ENCODE data around the gene PRLHR. TPM values are rescaled to one million over a fixed set of nuclear protein-coding genes. Genes with fewer than 3 reads are reported as not detected.
A peak's percentile ranks its signal among the peaks of the same experiment; 100 is the strongest.

PRLHR gene
- total RNA-seq, 2 donors from 2014 or later = not detected

DNA sequence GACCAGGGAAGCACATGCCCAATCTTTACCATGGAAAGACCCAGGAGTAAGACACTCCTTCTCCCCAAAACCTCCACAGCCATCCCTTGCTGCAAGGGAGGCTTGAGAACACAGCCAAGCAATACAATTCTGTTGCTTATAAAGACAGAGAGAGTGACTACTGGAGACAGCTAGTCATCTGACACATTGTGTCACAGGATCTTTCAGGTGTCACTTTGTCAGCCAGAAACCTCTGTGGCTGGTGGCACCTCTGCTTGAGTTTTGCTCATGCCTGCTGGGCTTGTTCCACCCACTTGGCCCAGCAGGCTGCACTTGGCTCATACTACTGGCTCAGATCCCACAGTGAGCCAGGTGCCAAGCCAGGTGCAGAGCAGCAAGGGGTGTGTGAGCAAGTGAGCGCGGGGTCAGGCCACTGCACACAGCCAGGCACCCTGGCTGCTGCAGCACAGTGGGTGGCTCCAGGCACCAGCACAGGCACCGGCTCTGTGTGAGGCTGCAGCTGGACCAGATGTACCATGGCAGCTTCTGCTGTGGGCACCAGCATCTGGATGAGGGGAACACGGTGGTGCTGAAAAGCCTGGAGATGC lies 12.4 kb upstream of the PRLHR start:
- H3K4me1 Mint-ChIP-seq (ENCODE audit: low read depth) = no peaks in the 10 kb centered on the region
- peaks cover 0 to 3% of the 10 kb centered on the region in 2 donors for H3K9me3 Mint-ChIP-seq
- peak in 1 of 2 donors; percentile 61 for ATAC-seq (replicated peaks in 1 of 2)
- H3K36me3 Mint-ChIP-seq (ENCODE audit: insufficient read depth in 2 of 2) = no peaks in the 10 kb centered on the region
- no peak overlapping the region for H3K27ac Mint-ChIP-seq
- no peak overlapping the region for H3K4me3 Mint-ChIP-seq
- no peaks in the 10 kb centered on the region for H3K27me3 Mint-ChIP-seq (ENCODE audit: low read depth)
- DNase-seq = peak in 1 of 2 donors; percentile 7

DNA sequence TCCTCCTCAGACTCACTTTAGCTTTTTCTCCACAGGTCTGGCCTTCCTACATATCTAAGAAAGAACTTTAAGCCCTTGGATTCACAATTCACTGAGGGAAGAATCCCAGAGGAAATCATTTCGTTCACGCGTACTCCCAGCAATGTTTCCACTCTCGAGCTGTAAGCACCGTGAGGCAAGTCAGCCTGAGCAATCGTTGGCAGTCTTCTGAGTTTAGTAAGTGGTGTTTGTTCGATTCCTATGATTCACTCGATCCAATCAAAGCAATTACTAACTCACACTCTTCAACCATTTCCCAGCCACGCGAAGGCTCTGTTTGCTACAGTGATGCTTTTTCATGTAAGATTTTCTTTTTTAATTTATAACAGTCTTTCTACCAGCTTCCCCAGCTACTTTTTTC lies 10.2 kb upstream of the PRLHR start:
- H3K36me3 Mint-ChIP-seq (ENCODE audit: insufficient read depth in 2 of 2) = no peaks in the 10 kb centered on the region
- H3K9me3 Mint-ChIP-seq = peaks cover 0 to 3% of the 10 kb centered on the region in 2 donors
- DNase-seq = no peak
- no peaks in the 10 kb centered on the region for H3K4me1 Mint-ChIP-seq (ENCODE audit: low read depth)
- no peaks in the 10 kb centered on the region for H3K27me3 Mint-ChIP-seq (ENCODE audit: low read depth)
- no peak overlapping the region for H3K4me3 Mint-ChIP-seq
- no peak for ATAC-seq (replicated peaks in 1 of 2)
- no peak overlapping the region for H3K27ac Mint-ChIP-seq

DNA sequence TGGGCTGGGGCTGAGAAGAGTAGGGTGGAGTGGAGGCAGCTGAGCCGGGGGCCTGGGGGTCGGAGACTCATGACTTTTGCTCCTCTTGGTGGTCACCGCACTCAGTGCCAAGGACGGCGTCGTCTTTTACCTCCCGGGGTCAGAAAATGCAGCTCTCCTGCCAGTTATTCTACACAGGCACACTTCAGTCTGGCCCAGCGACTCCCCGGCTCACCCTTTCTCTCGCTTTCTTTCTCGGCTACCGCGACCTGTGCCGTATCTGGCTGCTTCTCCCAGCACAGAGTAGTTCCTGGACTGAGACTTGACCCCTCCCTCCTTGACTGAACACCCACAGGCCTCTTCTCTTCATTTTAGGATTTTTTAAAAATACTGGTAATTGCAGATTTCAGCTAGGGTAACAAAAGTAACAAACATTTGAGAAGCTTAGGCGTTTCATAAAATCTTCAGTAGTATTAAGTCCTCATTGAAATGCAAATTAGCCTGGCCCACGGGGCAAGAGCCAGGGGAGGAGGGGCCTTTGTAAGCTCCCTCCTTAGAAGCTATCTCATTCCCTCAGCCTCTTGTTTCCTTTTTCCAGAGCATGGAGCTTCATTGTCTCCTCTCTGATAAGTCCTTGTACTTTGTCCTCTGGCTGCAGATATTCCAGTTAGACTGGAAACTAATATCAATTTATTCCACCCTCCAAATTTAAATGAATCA lies 1.1 kb upstream of the PRLHR start:
- peaks cover 5 to 6% of the 10 kb centered on the region in 2 donors for H3K36me3 Mint-ChIP-seq (ENCODE audit: insufficient read depth in 2 of 2)
- DNase-seq (no peak), ATAC-seq (replicated peaks in 1 of 2) (no peak)
- peaks cover 10% of the 10 kb centered on the region for H3K4me1 Mint-ChIP-seq (ENCODE audit: low read depth)
- no peak overlapping the region for H3K27ac Mint-ChIP-seq
- peak overlapping the region; percentile 17 to 27 for H3K4me3 Mint-ChIP-seq
- peaks cover 57% of the 10 kb centered on the region for H3K27me3 Mint-ChIP-seq (ENCODE audit: low read depth)
- no peaks in the 10 kb centered on the region for H3K9me3 Mint-ChIP-seq

DNA sequence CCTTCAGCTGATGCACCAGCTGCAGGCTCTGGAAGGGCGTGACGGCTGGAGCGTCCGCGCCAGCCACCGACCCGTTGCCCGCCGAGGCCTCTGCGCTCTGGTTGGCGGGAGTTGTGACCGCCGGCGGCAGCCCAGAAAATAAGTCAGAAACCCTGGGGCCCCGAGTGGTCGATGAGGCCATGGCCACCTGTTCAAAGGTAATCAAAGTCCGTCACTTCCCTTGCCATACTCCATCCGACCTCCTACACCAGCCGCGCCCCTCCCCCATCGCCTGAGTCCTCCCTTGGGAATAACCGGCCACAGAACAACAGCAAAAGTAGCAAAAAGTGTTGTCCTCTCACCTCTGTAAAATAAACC lies 406 bp downstream of the PRLHR start:
- peaks cover 10% of the 10 kb centered on the region for H3K4me1 Mint-ChIP-seq (ENCODE audit: low read depth)
- no peak overlapping the region for H3K27ac Mint-ChIP-seq
- H3K27me3 Mint-ChIP-seq (ENCODE audit: low read depth) = peaks cover 57% of the 10 kb centered on the region

DNA sequence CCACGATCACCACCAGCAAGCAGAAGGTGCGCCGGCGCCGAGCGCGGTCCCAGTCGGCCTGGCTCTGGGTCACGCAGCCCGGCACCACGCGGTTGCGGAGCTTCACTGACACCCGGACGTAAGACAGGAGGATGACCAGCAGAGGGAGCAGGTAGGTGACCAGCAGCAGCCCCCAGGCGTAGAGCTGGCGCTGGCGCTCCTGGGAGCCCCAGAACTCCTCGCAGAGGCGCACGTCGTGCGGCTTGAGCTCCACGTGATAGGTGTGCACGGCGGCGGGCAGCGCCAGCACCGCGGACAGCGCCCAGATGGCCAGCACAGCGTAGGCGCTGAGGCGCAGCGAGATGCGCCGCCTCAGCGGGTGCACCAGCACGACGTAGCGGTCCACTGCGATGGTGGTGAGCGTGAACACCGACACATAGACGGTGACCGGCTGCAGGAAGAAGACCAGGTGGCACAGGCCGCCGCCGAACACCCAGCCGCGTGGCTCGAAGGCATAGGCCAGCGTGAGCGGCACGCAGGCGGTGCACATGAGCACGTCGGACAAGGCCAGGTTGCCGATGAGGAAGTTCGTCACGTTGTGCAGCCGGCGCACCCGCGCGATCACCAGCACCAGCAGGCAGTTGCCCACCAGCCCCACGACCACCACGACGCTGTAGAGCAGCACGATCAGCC lies 920 bp downstream of the PRLHR start:
- peak overlapping the region in 1 of 2 donors; percentile 31 for H3K4me3 Mint-ChIP-seq
- no peak overlapping the region for H3K27ac Mint-ChIP-seq
- no peaks in the 10 kb centered on the region for H3K9me3 Mint-ChIP-seq
- peaks cover 5 to 6% of the 10 kb centered on the region in 2 donors for H3K36me3 Mint-ChIP-seq (ENCODE audit: insufficient read depth in 2 of 2)
- H3K4me1 Mint-ChIP-seq (ENCODE audit: low read depth) = peaks cover 10% of the 10 kb centered on the region
- DNase-seq (peak; percentile 39 to 41), ATAC-seq (replicated peaks in 1 of 2) (peak; percentile 56 to 60)
- peaks cover 57% of the 10 kb centered on the region for H3K27me3 Mint-ChIP-seq (ENCODE audit: low read depth)

More for the DNA sequence above, 406 bp downstream of the PRLHR start:
- Mint-ChIP-seq H3K9me3 (no peaks in the 10 kb centered on the region), H3K36me3 (ENCODE audit: insufficient read depth in 2 of 2) (peaks cover 5 to 6% of the 10 kb centered on the region in 2 donors), H3K4me3 (peak overlapping the region in 1 of 2 donors; percentile 1)
- no peak for DNase-seq
- no peak for ATAC-seq (replicated peaks in 1 of 2)

DNA sequence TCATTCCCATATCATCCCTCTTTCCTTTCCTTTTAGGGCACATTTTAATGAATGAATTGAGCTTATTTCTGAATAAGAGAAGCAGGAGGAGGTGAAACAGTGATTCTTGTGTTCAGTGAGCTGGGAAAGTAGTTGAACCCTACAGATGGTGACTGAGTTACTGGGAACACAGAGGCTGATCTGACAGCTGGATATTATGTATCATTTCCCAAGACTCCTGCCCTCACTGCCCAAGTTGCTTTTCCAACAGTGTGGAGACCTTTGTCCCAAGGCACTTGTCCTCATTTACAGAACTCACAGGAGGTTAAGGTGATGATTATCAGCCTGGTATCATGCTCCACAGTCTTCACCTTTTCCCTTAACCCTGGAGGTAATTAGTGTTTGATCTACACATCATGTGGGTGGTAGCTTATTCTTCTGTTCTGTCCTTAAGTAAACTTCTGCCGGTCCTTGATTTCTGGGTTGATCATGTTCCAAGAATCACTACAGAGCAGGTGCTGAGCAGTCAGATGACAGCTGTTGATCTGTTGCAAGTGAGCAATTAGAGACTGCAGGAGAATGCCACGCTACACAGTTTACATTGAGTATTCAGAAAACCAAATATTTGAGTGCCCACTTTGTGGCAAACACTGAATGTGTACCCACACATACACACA lies 2.6 kb downstream of the PRLHR start:
- H3K9me3 Mint-ChIP-seq = no peaks in the 10 kb centered on the region
- H3K4me1 Mint-ChIP-seq (ENCODE audit: low read depth) = peaks cover 10% of the 10 kb centered on the region
- DNase-seq (no peak), ATAC-seq (replicated peaks in 1 of 2) (no peak)
- H3K27me3 Mint-ChIP-seq (ENCODE audit: low read depth) = peaks cover 57% of the 10 kb centered on the region
- H3K27ac Mint-ChIP-seq = no peak overlapping the region
- H3K36me3 Mint-ChIP-seq (ENCODE audit: insufficient read depth in 2 of 2) = peaks cover 5 to 6% of the 10 kb centered on the region in 2 donors
- no peak overlapping the region for H3K4me3 Mint-ChIP-seq

DNA sequence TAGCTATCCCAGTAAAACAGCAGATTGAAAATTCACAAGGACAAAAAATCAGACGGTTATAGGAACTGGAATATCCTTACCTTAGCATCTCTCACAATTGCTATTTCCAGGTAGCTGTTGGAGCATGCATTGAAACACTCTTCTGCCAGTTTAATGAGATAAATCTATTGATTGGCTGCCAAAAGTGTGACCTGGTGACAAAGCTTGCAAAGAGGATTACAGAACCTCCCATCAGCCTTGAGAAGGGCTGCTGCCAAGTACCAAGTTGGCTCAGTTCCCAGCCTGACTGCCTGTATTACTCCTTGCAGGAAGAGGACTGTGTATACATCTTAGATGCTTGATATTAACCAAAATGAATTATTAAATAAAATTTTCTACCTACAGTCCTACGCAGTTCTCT lies 5.1 kb downstream of the PRLHR start:
- Mint-ChIP-seq H3K4me3 (no peak overlapping the region), H3K27me3 (ENCODE audit: low read depth) (peaks cover 33% of the 10 kb centered on the region), H3K27ac (no peak overlapping the region), H3K9me3 (no peaks in the 10 kb centered on the region), H3K36me3 (ENCODE audit: insufficient read depth in 2 of 2) (peaks cover 3 to 6% of the 10 kb centered on the region in 2 donors), H3K4me1 (ENCODE audit: low read depth) (peaks cover 4% of the 10 kb centered on the region)
- ATAC-seq (replicated peaks in 1 of 2) = no peak
- no peak for DNase-seq

DNA sequence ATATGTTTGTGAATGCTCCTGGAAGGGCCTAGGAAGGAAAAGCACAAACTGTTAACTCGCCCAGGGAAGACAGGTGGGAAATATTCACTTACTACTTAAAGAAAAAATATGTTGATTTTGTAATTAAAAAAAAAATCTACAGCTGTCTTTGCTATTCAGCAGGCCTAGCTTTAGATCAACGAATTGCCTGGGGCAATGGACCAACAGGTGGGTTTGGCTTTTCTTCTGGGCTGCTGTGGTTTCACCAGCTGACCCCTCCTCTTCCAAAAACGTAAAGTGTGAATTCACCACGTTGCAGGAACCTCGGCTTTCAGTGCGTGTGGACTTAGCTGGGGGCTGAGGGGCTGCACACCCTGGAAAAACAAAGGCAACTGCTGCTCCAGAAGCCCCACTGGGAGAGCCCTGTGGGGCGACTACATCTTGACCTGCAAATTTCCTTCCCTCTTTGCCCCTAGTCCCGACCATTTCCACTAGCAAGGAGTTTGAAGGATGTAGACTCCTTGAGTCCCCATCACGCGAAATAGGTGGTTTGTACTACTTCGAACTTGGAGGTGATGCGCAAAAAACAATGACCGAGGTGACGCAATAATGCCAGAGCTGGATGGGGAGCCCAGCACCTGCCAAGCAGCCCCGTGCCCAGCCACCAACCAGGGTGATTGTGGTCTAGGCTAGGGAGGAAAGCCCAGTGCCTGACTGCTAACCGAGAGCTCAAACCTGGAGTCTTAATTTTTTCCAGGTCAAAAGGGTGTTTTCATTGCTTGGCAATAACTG lies 7.4 kb downstream of the PRLHR start:
- H3K4me3 Mint-ChIP-seq = no peak overlapping the region
- ATAC-seq (replicated peaks in 1 of 2) (no peak), DNase-seq (no peak)
- H3K4me1 Mint-ChIP-seq (ENCODE audit: low read depth) = no peaks in the 10 kb centered on the region
- no peaks in the 10 kb centered on the region for H3K9me3 Mint-ChIP-seq
- H3K27me3 Mint-ChIP-seq (ENCODE audit: low read depth) = peaks cover 10% of the 10 kb centered on the region
- no peaks in the 10 kb centered on the region for H3K36me3 Mint-ChIP-seq (ENCODE audit: insufficient read depth in 2 of 2)
- H3K27ac Mint-ChIP-seq = no peak overlapping the region

DNA sequence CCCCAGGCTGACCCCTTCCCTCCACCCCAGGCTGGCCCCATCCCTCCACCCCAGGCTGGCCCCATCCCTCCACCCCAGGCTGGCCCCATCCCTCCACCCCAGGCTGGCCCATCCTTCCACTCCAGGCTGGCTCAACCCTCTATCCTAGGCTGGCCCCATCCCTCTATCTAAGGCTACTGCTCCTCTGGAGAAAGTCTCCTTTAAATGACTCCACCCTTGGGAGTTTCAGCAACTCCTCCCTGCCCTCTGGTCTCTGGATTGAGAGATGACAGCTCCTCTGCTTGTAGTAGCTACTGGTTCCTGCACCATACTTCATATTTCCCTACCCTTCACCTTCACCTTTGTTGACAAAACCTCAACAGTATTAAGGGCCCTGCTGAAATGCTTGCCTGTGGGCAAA lies 8.5 kb downstream of the PRLHR start:
- no peak overlapping the region for H3K27ac Mint-ChIP-seq
- no peaks in the 10 kb centered on the region for H3K4me1 Mint-ChIP-seq (ENCODE audit: low read depth)
- ATAC-seq (replicated peaks in 1 of 2) (no peak), DNase-seq (no peak)
- H3K27me3 Mint-ChIP-seq (ENCODE audit: low read depth) = peaks cover under 1% of the 10 kb centered on the region
- no peaks in the 10 kb centered on the region for H3K36me3 Mint-ChIP-seq (ENCODE audit: insufficient read depth in 2 of 2)
- no peak overlapping the region for H3K4me3 Mint-ChIP-seq
- H3K9me3 Mint-ChIP-seq = no peaks in the 10 kb centered on the region

DNA sequence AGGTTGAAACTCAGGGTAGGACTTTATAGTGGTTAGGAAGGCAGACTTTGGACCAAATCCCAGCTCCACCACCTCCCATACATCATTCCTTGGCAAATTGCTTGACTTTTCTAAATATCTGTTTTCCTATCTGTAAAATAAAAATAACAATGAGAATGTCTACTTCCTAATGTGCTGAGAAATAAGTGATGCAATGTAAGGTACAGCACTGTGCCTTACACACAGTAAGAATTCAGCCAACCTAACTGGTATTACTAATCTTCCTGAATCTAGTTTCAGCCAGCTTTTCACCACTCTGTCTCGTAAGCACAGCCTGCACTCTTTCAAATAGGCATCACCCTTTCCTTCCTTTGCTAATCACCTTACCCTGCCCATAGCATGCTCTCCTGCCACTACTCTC lies 9.7 kb downstream of the PRLHR start:
- no peak for DNase-seq
- no peaks in the 10 kb centered on the region for H3K36me3 Mint-ChIP-seq (ENCODE audit: insufficient read depth in 2 of 2)
- no peaks in the 10 kb centered on the region for H3K4me1 Mint-ChIP-seq (ENCODE audit: low read depth)
- no peaks in the 10 kb centered on the region for H3K9me3 Mint-ChIP-seq
- no peaks in the 10 kb centered on the region for H3K27me3 Mint-ChIP-seq (ENCODE audit: low read depth)
- no peak overlapping the region for H3K4me3 Mint-ChIP-seq
- no peak overlapping the region for H3K27ac Mint-ChIP-seq
- peak in 1 of 2 donors; percentile 48 for ATAC-seq (replicated peaks in 1 of 2)

DNA sequence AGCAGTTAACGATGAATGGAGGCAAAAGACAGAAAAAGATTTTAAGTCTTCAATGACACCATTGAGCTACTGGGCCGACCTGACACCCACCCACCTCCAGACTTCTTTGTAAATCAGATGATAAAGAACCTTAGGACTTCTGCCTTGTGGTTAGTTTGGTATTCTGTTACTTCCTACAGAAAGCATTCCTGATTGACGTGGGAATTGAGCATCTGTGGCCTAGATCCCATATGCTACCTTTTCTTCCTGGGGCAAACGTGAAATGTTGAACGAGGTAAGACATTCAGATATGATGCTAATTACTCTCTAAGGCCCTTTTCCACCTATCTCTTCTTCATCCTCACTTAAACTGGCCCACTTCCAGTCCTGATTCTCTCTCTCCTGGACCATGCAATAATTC lies 10.2 kb downstream of the PRLHR start:
- no peak overlapping the region for H3K27ac Mint-ChIP-seq
- no peaks in the 10 kb centered on the region for H3K36me3 Mint-ChIP-seq (ENCODE audit: insufficient read depth in 2 of 2)
- ATAC-seq (replicated peaks in 1 of 2) (no peak), DNase-seq (no peak)
- no peaks in the 10 kb centered on the region for H3K9me3 Mint-ChIP-seq
- no peaks in the 10 kb centered on the region for H3K27me3 Mint-ChIP-seq (ENCODE audit: low read depth)
- H3K4me3 Mint-ChIP-seq = no peak overlapping the region
- no peaks in the 10 kb centered on the region for H3K4me1 Mint-ChIP-seq (ENCODE audit: low read depth)

DNA sequence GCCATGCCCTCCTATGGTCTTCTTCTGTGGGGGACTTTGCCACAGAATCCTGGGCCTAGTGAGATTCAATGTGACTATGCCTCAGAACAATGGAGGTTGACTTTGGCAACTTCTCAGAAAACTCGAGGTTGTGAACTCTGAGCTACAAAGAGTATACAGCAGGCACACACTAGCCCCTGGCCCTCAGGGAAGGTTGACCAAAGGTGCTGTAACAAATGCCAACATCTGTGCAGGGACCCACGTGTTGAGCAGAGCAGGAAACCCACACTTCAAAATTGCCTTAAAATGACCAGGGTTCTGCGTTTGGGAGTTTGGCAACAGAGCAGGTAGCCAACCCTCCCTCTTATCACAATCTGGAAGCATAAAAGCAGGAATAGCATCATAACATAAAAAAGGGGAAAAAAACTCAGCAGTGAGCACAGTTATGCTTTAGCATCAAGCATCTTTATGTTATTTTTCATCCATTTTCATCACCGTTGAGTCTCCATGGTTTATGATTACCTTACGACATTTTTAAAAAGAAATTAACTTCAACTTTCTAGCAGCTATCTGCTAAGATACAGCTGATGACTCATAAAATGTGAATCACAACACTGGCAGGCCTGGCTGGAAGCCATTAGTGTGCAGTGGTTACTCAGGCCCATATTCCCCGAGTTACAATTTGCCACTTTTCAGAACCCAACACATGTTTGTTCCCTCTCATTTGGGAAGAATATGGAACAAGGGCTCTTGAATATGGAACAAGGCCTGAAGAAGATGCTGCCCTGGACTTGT lies 11.1 kb downstream of the PRLHR start:
- DNase-seq = no peak
- H3K4me3 Mint-ChIP-seq = no peak overlapping the region
- no peaks in the 10 kb centered on the region for H3K9me3 Mint-ChIP-seq
- H3K36me3 Mint-ChIP-seq (ENCODE audit: insufficient read depth in 2 of 2) = no peaks in the 10 kb centered on the region
- no peak overlapping the region for H3K27ac Mint-ChIP-seq
- no peak for ATAC-seq (replicated peaks in 1 of 2)
- H3K27me3 Mint-ChIP-seq (ENCODE audit: low read depth) = no peaks in the 10 kb centered on the region
- no peaks in the 10 kb centered on the region for H3K4me1 Mint-ChIP-seq (ENCODE audit: low read depth)
